Measurements from ENCODE around the gene PNMA8C. TPM values are rescaled to one million over a fixed set of nuclear protein-coding genes. Genes with fewer than 3 reads are reported as not detected.

Gene PNMA8C
- polyA plus RNA-seq, 4 donors = 0.09 to 0.49 TPM; not detected in 2

- DNase-seq (no peak), FAIRE-seq (no peak)
- WGBS, 3 donors = 75 to 82% (median 76%) methylated on average over 21 of the region's 21 CpGs
- Histone ChIP-seq H3K4me1 (ENCODE audit: control insufficient read depth in 3 of 3, insufficient read depth in 2 of 3, low read depth in 1 of 3, low read length in 2 of 3) (no peaks in the 10 kb centered on the region), H3K9me3 (ENCODE audit: control insufficient read depth in 2 of 2, insufficient read depth in 1 of 2, low read depth in 1 of 2, low read length in 1 of 2) (peaks cover 0 to 6% of the 10 kb centered on the region in 2 donors), H3K4me3 (ENCODE audit: low read depth in 1 of 3, low read length in 3 of 3) (no peak overlapping the region), H3K36me3 (ENCODE audit: control insufficient read depth in 3 of 3, insufficient read depth in 2 of 3, low read depth in 1 of 3, low read length in 3 of 3) (peaks cover 5 to 52% (median 10%) of the 10 kb centered on the region in 3 donors), H3K27me3 (ENCODE audit: control insufficient read depth in 3 of 3, insufficient read depth in 3 of 3, low read length in 3 of 3) (no peaks in the 10 kb centered on the region), H3K27ac (ENCODE audit: low read depth in 1 of 3, low read length in 2 of 3) (no peak overlapping the region)
Measured at GRCh38 chr19:46393456-46394401, 35.0 kb downstream of the PNMA8C start.

- H3K4me3 ChIP-seq (ENCODE audit: low read depth in 1 of 3, low read length in 3 of 3) = no peak overlapping the region
- H3K27ac ChIP-seq (ENCODE audit: low read depth in 1 of 3, low read length in 2 of 3) = no peak overlapping the region
- peaks cover 10 to 61% (median 11%) of the 10 kb centered on the region in 3 donors for H3K36me3 ChIP-seq (ENCODE audit: control insufficient read depth in 3 of 3, insufficient read depth in 2 of 3, low read depth in 1 of 3, low read length in 3 of 3)
- 43 to 60% (median 51%) methylated on average over 4 of the region's 4 CpGs for WGBS, 3 donors
- FAIRE-seq = no peak
- no peaks in the 10 kb centered on the region for H3K4me1 ChIP-seq (ENCODE audit: control insufficient read depth in 3 of 3, insufficient read depth in 2 of 3, low read depth in 1 of 3, low read length in 2 of 3)
- H3K9me3 ChIP-seq (ENCODE audit: control insufficient read depth in 2 of 2, insufficient read depth in 1 of 2, low read depth in 1 of 2, low read length in 1 of 2) = peaks cover 0 to 6% of the 10 kb centered on the region in 2 donors
- no peak for DNase-seq
- H3K27me3 ChIP-seq (ENCODE audit: control insufficient read depth in 3 of 3, insufficient read depth in 3 of 3, low read length in 3 of 3) = no peaks in the 10 kb centered on the region
Measured at GRCh38 chr19:46392837-46393236, 35.9 kb downstream of the PNMA8C start.

- Histone ChIP-seq H3K27me3 (ENCODE audit: control insufficient read depth in 3 of 3, insufficient read depth in 3 of 3, low read length in 3 of 3) (no peaks in the 10 kb centered on the region), H3K27ac (ENCODE audit: low read depth in 1 of 3, low read length in 2 of 3) (peak overlapping the region in 1 of 3 donors; percentile 14), H3K9me3 (ENCODE audit: control insufficient read depth in 2 of 2, insufficient read depth in 1 of 2, low read depth in 1 of 2, low read length in 1 of 2) (peaks cover 0 to 6% of the 10 kb centered on the region in 2 donors), H3K4me1 (ENCODE audit: control insufficient read depth in 3 of 3, insufficient read depth in 2 of 3, low read depth in 1 of 3, low read length in 2 of 3) (no peaks in the 10 kb centered on the region), H3K36me3 (ENCODE audit: control insufficient read depth in 3 of 3, insufficient read depth in 2 of 3, low read depth in 1 of 3, low read length in 3 of 3) (peaks cover 10 to 66% (median 13%) of the 10 kb centered on the region in 3 donors), H3K4me3 (ENCODE audit: low read depth in 1 of 3, low read length in 3 of 3) (no peak overlapping the region)
- 60 to 80% (median 75%) methylated on average over 21 of the region's 21 CpGs for WGBS, 3 donors
- no peak for FAIRE-seq
- DNase-seq = no peak
Measured at GRCh38 chr19:46392252-46392801, 36.4 kb downstream of the PNMA8C start.

GRCh38 chr19:46391296-46392251 is 37.2 kb downstream of the PNMA8C start:
- peak overlapping the region in 1 of 3 donors; percentile 14 for H3K27ac ChIP-seq (ENCODE audit: low read depth in 1 of 3, low read length in 2 of 3)
- peaks cover 0 to 6% of the 10 kb centered on the region in 2 donors for H3K9me3 ChIP-seq (ENCODE audit: control insufficient read depth in 2 of 2, insufficient read depth in 1 of 2, low read depth in 1 of 2, low read length in 1 of 2)
- no peak for FAIRE-seq
- WGBS, 3 donors = 89 to 95% (median 91%) methylated on average over 33 of the region's 33 CpGs
- no peaks in the 10 kb centered on the region for H3K27me3 ChIP-seq (ENCODE audit: control insufficient read depth in 3 of 3, insufficient read depth in 3 of 3, low read length in 3 of 3)
- no peaks in the 10 kb centered on the region for H3K4me1 ChIP-seq (ENCODE audit: control insufficient read depth in 3 of 3, insufficient read depth in 2 of 3, low read depth in 1 of 3, low read length in 2 of 3)
- DNase-seq = no peak
- no peak overlapping the region for H3K4me3 ChIP-seq (ENCODE audit: low read depth in 1 of 3, low read length in 3 of 3)
- peaks cover 10 to 74% (median 13%) of the 10 kb centered on the region in 3 donors for H3K36me3 ChIP-seq (ENCODE audit: control insufficient read depth in 3 of 3, insufficient read depth in 2 of 3, low read depth in 1 of 3, low read length in 3 of 3)

GRCh38 chr19:46390866-46391265 is 37.9 kb downstream of the PNMA8C start:
- Histone ChIP-seq H3K9me3 (ENCODE audit: control insufficient read depth in 2 of 2, insufficient read depth in 1 of 2, low read depth in 1 of 2, low read length in 1 of 2) (peaks cover 0 to 6% of the 10 kb centered on the region in 2 donors), H3K4me1 (ENCODE audit: control insufficient read depth in 3 of 3, insufficient read depth in 2 of 3, low read depth in 1 of 3, low read length in 2 of 3) (no peaks in the 10 kb centered on the region), H3K36me3 (ENCODE audit: control insufficient read depth in 3 of 3, insufficient read depth in 2 of 3, low read depth in 1 of 3, low read length in 3 of 3) (peaks cover 10 to 81% (median 15%) of the 10 kb centered on the region in 3 donors), H3K27ac (ENCODE audit: low read depth in 1 of 3, low read length in 2 of 3) (no peak overlapping the region), H3K4me3 (ENCODE audit: low read depth in 1 of 3, low read length in 3 of 3) (no peak overlapping the region), H3K27me3 (ENCODE audit: control insufficient read depth in 3 of 3, insufficient read depth in 3 of 3, low read length in 3 of 3) (no peaks in the 10 kb centered on the region)
- FAIRE-seq (no peak), DNase-seq (no peak)
- 90 to 97% (median 92%) methylated on average over 18 of the region's 18 CpGs for WGBS, 3 donors

GRCh38 chr19:46390121-46390858 is 38.4 kb downstream of the PNMA8C start:
- no peak for FAIRE-seq
- WGBS, 3 donors = 91 to 92% (median 92%) methylated on average over 13 to 16 of the region's 16 CpGs

GRCh38 chr19:46388311-46389095 is 40.2 kb downstream of the PNMA8C start:
- Histone ChIP-seq H3K4me3 (ENCODE audit: low read depth in 1 of 3, low read length in 3 of 3) (no peak overlapping the region), H3K27ac (ENCODE audit: low read depth in 1 of 3, low read length in 2 of 3) (no peak overlapping the region), H3K4me1 (ENCODE audit: control insufficient read depth in 3 of 3, insufficient read depth in 2 of 3, low read depth in 1 of 3, low read length in 2 of 3) (no peaks in the 10 kb centered on the region), H3K36me3 (ENCODE audit: control insufficient read depth in 3 of 3, insufficient read depth in 2 of 3, low read depth in 1 of 3, low read length in 3 of 3) (peaks cover 15 to 96% (median 20%) of the 10 kb centered on the region in 3 donors), H3K9me3 (ENCODE audit: control insufficient read depth in 2 of 2, insufficient read depth in 1 of 2, low read depth in 1 of 2, low read length in 1 of 2) (peaks cover 0 to 6% of the 10 kb centered on the region in 2 donors), H3K27me3 (ENCODE audit: control insufficient read depth in 3 of 3, insufficient read depth in 3 of 3, low read length in 3 of 3) (no peaks in the 10 kb centered on the region)
- DNase-seq (no peak), FAIRE-seq (no peak)
- 91 to 94% (median 92%) methylated on average over 23 to 25 of the region's 25 CpGs for WGBS, 3 donors

More at GRCh38 chr19:46390121-46390858, 38.4 kb downstream of the PNMA8C start:
- H3K27ac ChIP-seq (ENCODE audit: low read depth in 1 of 3, low read length in 2 of 3) = no peak overlapping the region
- peaks cover 0 to 6% of the 10 kb centered on the region in 2 donors for H3K9me3 ChIP-seq (ENCODE audit: control insufficient read depth in 2 of 2, insufficient read depth in 1 of 2, low read depth in 1 of 2, low read length in 1 of 2)
- DNase-seq = no peak
- no peak overlapping the region for H3K4me3 ChIP-seq (ENCODE audit: low read depth in 1 of 3, low read length in 3 of 3)
- H3K4me1 ChIP-seq (ENCODE audit: control insufficient read depth in 3 of 3, insufficient read depth in 2 of 3, low read depth in 1 of 3, low read length in 2 of 3) = no peaks in the 10 kb centered on the region
- H3K36me3 ChIP-seq (ENCODE audit: control insufficient read depth in 3 of 3, insufficient read depth in 2 of 3, low read depth in 1 of 3, low read length in 3 of 3) = peaks cover 10 to 87% (median 15%) of the 10 kb centered on the region in 3 donors
- no peaks in the 10 kb centered on the region for H3K27me3 ChIP-seq (ENCODE audit: control insufficient read depth in 3 of 3, insufficient read depth in 3 of 3, low read length in 3 of 3)

All from small intestine (tissue), 7 donors.